Neural cell (in vitro differentiated cells): ENCODE results near the gene LILRB5. TPM values are rescaled to one million over a fixed set of nuclear protein-coding genes. Genes with fewer than 3 reads are reported as not detected.
"Not testable (repeated sequence)": the region's sequence is repeated elsewhere in the genome, so short reads cannot be mapped to it uniquely, and the experiment has no call there.

ENCODE experiments used
- H2AFZ ChIP-seq: fragments of 200-600, 300-800 bp; sonication (generic), shearing (Covaris generic); 2 replicates; pipeline ENCODE4 v1.6.0; 2014; ENCODE audit warnings: low read depth, mild to moderate bottlenecking, antibody characterized with exemption, low read length, moderate library complexity
- H3F3A ChIP-seq: fragments of 200-600 bp; shearing (Covaris generic); 2 replicates; pipeline ENCODE4 v1.6.1; 2016; ENCODE audit warnings: mild to moderate bottlenecking, moderate library complexity, mixed read lengths, antibody characterized with exemption, low read length; ENCODE audit not compliant: insufficient read depth, poor library complexity, severe bottlenecking
- H3K27ac ChIP-seq: fragments of 200-600, 300-800 bp; sonication (generic), shearing (Covaris generic); 2 replicates; pipeline ENCODE4 v1.5.1; 2014; ENCODE audit warnings: mild to moderate bottlenecking, low read length, moderate library complexity
- H3K27me3 ChIP-seq: fragments of 300-800, 200-600 bp; sonication (generic), shearing (Covaris generic); 2 replicates; pipeline ENCODE4 v1.6.0; 2014; ENCODE audit warnings: mild to moderate bottlenecking, low read depth, low read length, moderate library complexity; ENCODE audit not compliant: insufficient read depth
- H3K36me3 ChIP-seq: fragments of 300-800, 200-600 bp; sonication (generic), shearing (Covaris generic); 2 replicates; pipeline ENCODE4 v1.5.1; 2014; ENCODE audit warnings: mild to moderate bottlenecking, antibody characterized with exemption, low read length, moderate library complexity; ENCODE audit not compliant: insufficient read depth
- H3K4me2 ChIP-seq: fragments of 300-800, 200-600 bp; sonication (generic), shearing (Covaris generic); 2 replicates; pipeline ENCODE4 v1.6.0; 2014; ENCODE audit warnings: mild to moderate bottlenecking, low read length
- H3K4me3 ChIP-seq: fragments of 300-800, 200-600 bp; sonication (generic), shearing (Covaris generic); 2 replicates; pipeline ENCODE4 v1.5.1; 2014; ENCODE audit warnings: mild to moderate bottlenecking, low read length, moderate library complexity
- H3K79me2 ChIP-seq: fragments of 200-600 bp; shearing (Covaris generic); replicated peaks from 2 replicates; pipeline ENCODE4 v1.6.0; 2014; ENCODE audit warnings: mild to moderate bottlenecking, low read length, moderate library complexity; ENCODE audit not compliant: insufficient read depth
- H3K9ac ChIP-seq: fragments of 300-800, 200-600 bp; sonication (generic), shearing (Covaris generic); 2 replicates; pipeline ENCODE4 v1.6.1; 2016; ENCODE audit warnings: mild to moderate bottlenecking, low read length, mixed read lengths
- H3K9me2 ChIP-seq: fragments of 200-600 bp; shearing (Covaris generic); 2 replicates; pipeline ENCODE4 v1.6.1; 2016; ENCODE audit warnings: mild to moderate bottlenecking, low read length, mixed read lengths; ENCODE audit not compliant: insufficient read depth
- H3K9me3 ChIP-seq: fragments of 200-600, 300-800 bp; sonication (generic), shearing (Covaris generic); 2 replicates; pipeline ENCODE4 v1.6.1; 2016; ENCODE audit warnings: mild to moderate bottlenecking, mixed run types, low read length, moderate library complexity, mixed read lengths
- H4K20me1 ChIP-seq: fragments of 200-600 bp; shearing (Covaris generic); 2 replicates; pipeline ENCODE4 v1.6.1; 2016; ENCODE audit warnings: mild to moderate bottlenecking, mixed run types; ENCODE audit not compliant: insufficient read depth
- CTCF ChIP-seq: fragments of 450-650 bp; IDR thresholded peaks from 2 replicates; pipeline ENCODE4 v1.5.1; 2014; ENCODE audit warnings: antibody characterized with exemption, mild to moderate bottlenecking, moderate library complexity; ENCODE audit not compliant: poor library complexity, severe bottlenecking
- EP300 ChIP-seq: fragments of 450-650 bp; conservative IDR thresholded peaks from 2 replicates; pipeline ENCODE4 v1.6.1; 2014; ENCODE audit warnings: antibody characterized with exemption, mild to moderate bottlenecking, moderate library complexity; ENCODE audit not compliant: poor library complexity, severe bottlenecking
- EZH2 ChIP-seq: fragments of 200-600, 300-800 bp; shearing (Covaris generic), sonication (generic); IDR thresholded peaks from 2 replicates; pipeline ENCODE4 v1.6.1; 2014; ENCODE audit warnings: antibody characterized with exemption, low read length, borderline replicate concordance, mild to moderate bottlenecking; ENCODE audit not compliant: insufficient read depth, poor library complexity, severe bottlenecking
- MXI1 ChIP-seq: fragments of 450-650 bp; conservative IDR thresholded peaks from 2 replicates; pipeline ENCODE4 v1.6.1; 2014; ENCODE audit warnings: antibody characterized with exemption, mild to moderate bottlenecking; ENCODE audit not compliant: poor library complexity, severe bottlenecking
- POLR2AphosphoS5 ChIP-seq: IDR thresholded peaks from 2 replicates; pipeline ENCODE4 v1.6.1; 2012
- RAD21 ChIP-seq: fragments of 450-650 bp; conservative IDR thresholded peaks from 2 replicates; pipeline ENCODE4 v1.6.1; 2014; ENCODE audit warnings: antibody characterized with exemption, mild to moderate bottlenecking, moderate library complexity
- REST ChIP-seq: IDR thresholded peaks from 2 replicates; pipeline ENCODE4 v1.6.1; 2012; ENCODE audit warnings: borderline replicate concordance
- SMC3 ChIP-seq: fragments of 450-650 bp; conservative IDR thresholded peaks from 2 replicates; pipeline ENCODE4 v1.6.1; 2014; ENCODE audit warnings: antibody characterized with exemption, mild to moderate bottlenecking, moderate library complexity; ENCODE audit not compliant: poor library complexity
- TAF1 ChIP-seq: IDR thresholded peaks from 2 replicates; pipeline ENCODE4 v1.6.1; 2012; ENCODE audit warnings: low read depth
- polyA plus RNA-seq: library from polyadenylated mRNA; depleted of rRNA; stranded (reverse); fragments of >200 nt; gene quantifications from 2 replicates; pipeline ENCODE4 v1.2.3, GENCODE V29; 2014

Gene LILRB5
- polyA plus RNA-seq, 1 donor from 2014 or later: not detected

- no peaks in the 10 kb centered on the region for H3K79me2 ChIP-seq
- H3K4me2 ChIP-seq: no peak overlapping the region
- H2AFZ ChIP-seq: no peak overlapping the region
- no peaks in the 10 kb centered on the region for H3K9me3 ChIP-seq
- H3F3A ChIP-seq: no peaks in the 10 kb centered on the region
- no peak overlapping the region for H3K9ac ChIP-seq
- no peaks in the 10 kb centered on the region for H4K20me1 ChIP-seq
- H3K36me3 ChIP-seq: no peaks in the 10 kb centered on the region
- no peak overlapping the region for H3K27ac ChIP-seq
- H3K9me2 ChIP-seq: no peaks in the 10 kb centered on the region
- no peak overlapping the region for H3K4me3 ChIP-seq
- H3K27me3 ChIP-seq: no peaks in the 10 kb centered on the region
- no peak for TF ChIP-seq RAD21
- TF ChIP-seq CTCF: no peak
- TF ChIP-seq TAF1: no peak
Measured at GRCh38 chr19:54287456-54287855, 30.4 kb upstream of the LILRB5 start.

- H3K4me2 ChIP-seq, H2AFZ ChIP-seq, H3K27me3 ChIP-seq, H3F3A ChIP-seq, H3K36me3 ChIP-seq, H3K27ac ChIP-seq, H3K9me3 ChIP-seq, H3K79me2 ChIP-seq, H4K20me1 ChIP-seq, H3K4me3 ChIP-seq, H3K9ac ChIP-seq, H3K9me2 ChIP-seq: not testable (repeated sequence)
Measured at GRCh38 chr19:54286283-54286682, 29.2 kb upstream of the LILRB5 start.

- H3K9me2 ChIP-seq, H3K36me3 ChIP-seq, H3K27ac ChIP-seq, H3K79me2 ChIP-seq, H3F3A ChIP-seq, H3K4me3 ChIP-seq, H3K9ac ChIP-seq, H4K20me1 ChIP-seq, H3K4me2 ChIP-seq, H3K9me3 ChIP-seq, H2AFZ ChIP-seq, H3K27me3 ChIP-seq: not testable (repeated sequence)
Measured at GRCh38 chr19:54285427-54286056, 28.5 kb upstream of the LILRB5 start.

- no peaks in the 10 kb centered on the region for H3K79me2 ChIP-seq
- TF ChIP-seq EP300 (no peak), SMC3 (no peak), CTCF (no peak), EZH2 (no peak), REST (no peak), MXI1 (no peak), TAF1 (no peak), POLR2AphosphoS5 (no peak), RAD21 (no peak)
- no peaks in the 10 kb centered on the region for H3K36me3 ChIP-seq
- H3K9me2 ChIP-seq: no peaks in the 10 kb centered on the region
- no peak overlapping the region for H3K4me2 ChIP-seq
- H3K9me3 ChIP-seq: no peaks in the 10 kb centered on the region
- H3K4me3 ChIP-seq: no peak overlapping the region
- no peak overlapping the region for H2AFZ ChIP-seq
- H3F3A ChIP-seq: no peaks in the 10 kb centered on the region
- no peak overlapping the region for H3K27ac ChIP-seq
- H4K20me1 ChIP-seq: no peaks in the 10 kb centered on the region
- H3K9ac ChIP-seq: no peak overlapping the region
- H3K27me3 ChIP-seq: no peaks in the 10 kb centered on the region
Measured at GRCh38 chr19:54282686-54283470, 25.8 kb upstream of the LILRB5 start.
